Testis (tissue), 2 donors: ENCODE data around the gene CAMKMT.

ENCODE experiments used
- POLR2A ChIP-seq: fragments of 450-650 bp; IDR thresholded peaks from one replicate; pipeline ENCODE4 v1.6.1; 2017; ENCODE audit warnings: antibody characterized with exemption, mild to moderate bottlenecking, moderate library complexity
- TF ChIP-seq, protein P1 (sequence below), 3 experiments: fragments of 450-650 bp in 2 of 3; fragments of 200-600 bp in 1 of 3; sonication (generic) in 1 of 3; IDR thresholded peaks; one replicate each; pipeline ENCODE4 v1.5.1; 2016 to 2019; ENCODE audit warnings: antibody characterized with exemption in 3 of 3, mild to moderate bottlenecking in 2 of 3, moderate library complexity in 1 of 3

DNA sequence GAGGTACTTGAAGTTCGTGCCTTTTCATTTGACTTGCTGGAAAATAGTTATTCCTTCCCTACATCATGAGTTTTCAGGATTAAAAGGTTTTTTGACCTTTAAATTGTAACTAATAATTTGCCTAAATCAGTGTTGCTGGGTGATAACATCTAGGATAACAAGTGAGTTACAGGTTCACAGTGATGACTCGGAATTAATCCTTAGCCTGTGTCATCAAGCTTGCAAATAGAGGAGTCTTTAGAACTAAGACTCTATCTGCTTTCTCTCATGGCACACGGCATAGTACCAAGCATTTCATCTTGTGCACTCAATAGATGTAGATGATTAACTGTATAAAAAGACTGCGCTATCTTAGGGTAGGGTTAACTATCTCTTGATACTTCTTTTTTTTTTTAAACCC is 79.5 kb downstream of the CAMKMT start:
- TF ChIP-seq, protein P1, sequence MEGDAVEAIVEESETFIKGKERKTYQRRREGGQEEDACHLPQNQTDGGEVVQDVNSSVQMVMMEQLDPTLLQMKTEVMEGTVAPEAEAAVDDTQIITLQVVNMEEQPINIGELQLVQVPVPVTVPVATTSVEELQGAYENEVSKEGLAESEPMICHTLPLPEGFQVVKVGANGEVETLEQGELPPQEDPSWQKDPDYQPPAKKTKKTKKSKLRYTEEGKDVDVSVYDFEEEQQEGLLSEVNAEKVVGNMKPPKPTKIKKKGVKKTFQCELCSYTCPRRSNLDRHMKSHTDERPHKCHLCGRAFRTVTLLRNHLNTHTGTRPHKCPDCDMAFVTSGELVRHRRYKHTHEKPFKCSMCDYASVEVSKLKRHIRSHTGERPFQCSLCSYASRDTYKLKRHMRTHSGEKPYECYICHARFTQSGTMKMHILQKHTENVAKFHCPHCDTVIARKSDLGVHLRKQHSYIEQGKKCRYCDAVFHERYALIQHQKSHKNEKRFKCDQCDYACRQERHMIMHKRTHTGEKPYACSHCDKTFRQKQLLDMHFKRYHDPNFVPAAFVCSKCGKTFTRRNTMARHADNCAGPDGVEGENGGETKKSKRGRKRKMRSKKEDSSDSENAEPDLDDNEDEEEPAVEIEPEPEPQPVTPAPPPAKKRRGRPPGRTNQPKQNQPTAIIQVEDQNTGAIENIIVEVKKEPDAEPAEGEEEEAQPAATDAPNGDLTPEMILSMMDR (IDR thresholded peaks at IDR 0.05) = no peak
- TF ChIP-seq POLR2A = no peak
